Lower lobe of right lung (tissue), 2 donors: Measurements from ENCODE around the gene SPARCL1. TPM values are rescaled to one million over a fixed set of nuclear protein-coding genes. Genes with fewer than 3 reads are reported as not detected.
A peak's percentile ranks its signal among the peaks of the same experiment; 100 is the strongest.

ENCODE experiments used
- ATAC-seq, 2 donors: fragments of 200-7000 bp; cut with Tn5 transposase; one replicate each; pipeline ENCODE4 v1.9.1; 2020 to 2022; ENCODE audit warnings: mild to moderate bottlenecking in 2 of 2, moderate library complexity in 2 of 2
- DNase-seq: peaks from one replicate; pipeline ENCODE4 v3.0.0-alpha.2; 2020
- H3K27ac ChIP-seq: fragments of 200-600 bp; one replicate; pipeline ENCODE4 v1.8.0; 2022
- H3K27me3 ChIP-seq: fragments of 200-600 bp; one replicate; pipeline ENCODE4 v1.8.0; 2022; ENCODE audit warnings: low read depth
- H3K36me3 ChIP-seq: fragments of 200-600 bp; one replicate; pipeline ENCODE4 v1.8.0; 2022; ENCODE audit warnings: mild to moderate bottlenecking
- H3K4me1 ChIP-seq: fragments of 200-600 bp; one replicate; pipeline ENCODE4 v1.8.0; 2022
- H3K4me3 ChIP-seq: fragments of 200-600 bp; one replicate; pipeline ENCODE4 v1.8.0; 2022; ENCODE audit warnings: mild to moderate bottlenecking
- H3K9me3 ChIP-seq: fragments of 200-600 bp; one replicate; pipeline ENCODE4 v1.8.0; 2022
- CTCF ChIP-seq: fragments of 200-600 bp; IDR thresholded peaks from one replicate; pipeline ENCODE4 v1.8.0; 2022; ENCODE audit warnings: antibody characterized with exemption, mild to moderate bottlenecking
- intact Hi-C: fragments of 100-400 bp; cut with DNase I; formaldehyde crosslinking; loops from one replicate; pipeline ENCODE4 v1.11.0; 2022
- total RNA-seq: library from RNA; stranded (reverse); fragmentation: NEBNext Ultra II Directional; extraction: Animal tissue kit (Norgen Biotek cat#: 25700); gene quantifications from one replicate; pipeline ENCODE4 v1.2.1, GENCODE V29; 2021
- donor health status: DM: no; HTN: yes; CAD: no; lungs with severe emphysema.

SPARCL1 gene
- total RNA-seq, 1 donor from 2014 or later = 299 TPM

- Histone ChIP-seq H3K27me3 (no peaks in the 10 kb centered on the region), H3K9me3 (no peaks in the 10 kb centered on the region), H3K36me3 (no peaks in the 10 kb centered on the region), H3K4me3 (peak overlapping the region; percentile 56), H3K27ac (peak overlapping the region; percentile 75), H3K4me1 (peaks cover 19% of the 10 kb centered on the region)
- DNase-seq = no peak
- TF ChIP-seq CTCF = no peak
- intact Hi-C loops = no loop called here
- peak; percentile 74 to 91 for ATAC-seq
Measured at GRCh38 chr4:87530868-87531267, 1.7 kb upstream of the SPARCL1 start.

GRCh38 chr4:87530229-87530628 lies 1.1 kb upstream of the SPARCL1 start:
- Histone ChIP-seq H3K4me3 (peak overlapping the region; percentile 56), H3K9me3 (no peaks in the 10 kb centered on the region), H3K4me1 (peaks cover 25% of the 10 kb centered on the region), H3K27me3 (no peaks in the 10 kb centered on the region), H3K36me3 (no peaks in the 10 kb centered on the region), H3K27ac (peak overlapping the region; percentile 75)
- DNase-seq = no peak
- intact Hi-C loops = no loop called here
- no peak for TF ChIP-seq CTCF
- ATAC-seq = no peak

GRCh38 chr4:87527431-87528220 lies 1.6 kb downstream of the SPARCL1 start:
- intact Hi-C loops = no loop called here
- H3K27ac ChIP-seq = peak overlapping the region; percentile 75

GRCh38 chr4:87525636-87526295 lies 3.4 kb downstream of the SPARCL1 start:
- no peaks in the 10 kb centered on the region for H3K36me3 ChIP-seq
- peaks cover 38% of the 10 kb centered on the region for H3K4me1 ChIP-seq
- intact Hi-C loops = no loop called here
- H3K27ac ChIP-seq = peak overlapping the region; percentile 75
- peak overlapping the region; percentile 56 for H3K4me3 ChIP-seq
- no peaks in the 10 kb centered on the region for H3K27me3 ChIP-seq
- no peak for TF ChIP-seq CTCF
- H3K9me3 ChIP-seq = peaks cover 4% of the 10 kb centered on the region
- DNase-seq (no peak), ATAC-seq (no peak)

More at GRCh38 chr4:87527431-87528220, 1.6 kb downstream of the SPARCL1 start:
- ATAC-seq (peak in 1 of 2 donors; percentile 39), DNase-seq (no peak)
- H3K9me3 ChIP-seq = peaks cover 4% of the 10 kb centered on the region
- H3K4me1 ChIP-seq = peaks cover 40% of the 10 kb centered on the region
- TF ChIP-seq CTCF = no peak
- H3K4me3 ChIP-seq = peak overlapping the region; percentile 56
- H3K36me3 ChIP-seq = no peaks in the 10 kb centered on the region
- no peaks in the 10 kb centered on the region for H3K27me3 ChIP-seq

GRCh38 chr4:87524456-87524855 lies 4.7 kb downstream of the SPARCL1 start:
- Histone ChIP-seq H3K36me3 (no peaks in the 10 kb centered on the region), H3K4me3 (no peak overlapping the region), H3K4me1 (peaks cover 38% of the 10 kb centered on the region), H3K27ac (peak overlapping the region; percentile 75), H3K9me3 (peaks cover 4% of the 10 kb centered on the region), H3K27me3 (no peaks in the 10 kb centered on the region)
- no peak for DNase-seq
- intact Hi-C loops = no loop called here
- ATAC-seq = no peak
- TF ChIP-seq CTCF = no peak
